Memory B cell (primary cell): ENCODE results near the gene GLRA1.

Source experiments
- ATAC-seq: fragments of 150-1000 bp; cut with Tn5 transposase; 2 replicates; pipeline ENCODE4 v1.10.0; 2021; ENCODE audit warnings: low read depth, mild to moderate bottlenecking, moderate library complexity
- DNase-seq, 2 donors: peaks; one replicate each; pipeline ENCODE4 v3.0.0; 2022; ENCODE audit warnings: low spot score in 2 of 2
- H3K27ac Mint-ChIP-seq: one replicate; pipeline ENCODE4 v1.8.0; 2022; ENCODE audit warnings: mild to moderate bottlenecking, moderate library complexity, mixed read lengths
- H3K27me3 Mint-ChIP-seq: one replicate; pipeline ENCODE4 v1.8.0; 2022; ENCODE audit warnings: mixed read lengths
- H3K36me3 Mint-ChIP-seq: one replicate; pipeline ENCODE4 v1.8.0; 2022; ENCODE audit warnings: mild to moderate bottlenecking, mixed read lengths
- H3K4me1 Mint-ChIP-seq: one replicate; pipeline ENCODE4 v1.8.0; 2022; ENCODE audit warnings: mixed read lengths
- H3K4me3 Mint-ChIP-seq: one replicate; pipeline ENCODE4 v1.8.0; 2022; ENCODE audit warnings: mild to moderate bottlenecking, moderate library complexity, mixed read lengths
- H3K9me3 Mint-ChIP-seq: one replicate; pipeline ENCODE4 v1.8.0; 2022; ENCODE audit warnings: mixed read lengths

Gene GLRA1

GRCh38 chr5:151924564-151925301, at the start of gene GLRA1:
GLRA1 (minus strand) TSS chr5:151924851; CDS start chr5:151924549, 302 bp downstream.
- peak; percentile 26 to 30 for DNase-seq
- H3K27ac Mint-ChIP-seq: no peak within 1 kb of the TSS
- ATAC-seq: peak; percentile 31

GRCh38 chr5:151970885-151971284, 46.2 kb upstream of the GLRA1 start:
- Mint-ChIP-seq H3K4me1 (peaks cover 7% of the 10 kb centered on the region), H3K27ac (no peak overlapping the region), H3K9me3 (peaks cover 2% of the 10 kb centered on the region), H3K4me3 (no peak overlapping the region), H3K27me3 (no peaks in the 10 kb centered on the region), H3K36me3 (peaks cover 2% of the 10 kb centered on the region)
- DNase-seq (no peak), ATAC-seq (no peak)

More at GRCh38 chr5:151924564-151925301, at the start of gene GLRA1:
- H3K27me3 Mint-ChIP-seq: peaks cover 21% of the 10 kb centered on the region
- H3K36me3 Mint-ChIP-seq: no peaks in the 10 kb centered on the region
- H3K4me1 Mint-ChIP-seq: no peaks in the 10 kb centered on the region
- peaks cover 1% of the 10 kb centered on the region for H3K9me3 Mint-ChIP-seq
- no peak within 1 kb of the TSS for H3K4me3 Mint-ChIP-seq

- H3K4me3 Mint-ChIP-seq: no peak overlapping the region
- peaks cover 7% of the 10 kb centered on the region for H3K4me1 Mint-ChIP-seq
- H3K27ac Mint-ChIP-seq: no peak overlapping the region
- H3K36me3 Mint-ChIP-seq: peaks cover 2% of the 10 kb centered on the region
- DNase-seq: no peak
- peaks cover 3% of the 10 kb centered on the region for H3K9me3 Mint-ChIP-seq
- ATAC-seq: no peak
- no peaks in the 10 kb centered on the region for H3K27me3 Mint-ChIP-seq
Measured at GRCh38 chr5:151967865-151968264, 43.2 kb upstream of the GLRA1 start.

GRCh38 chr5:151966046-151966445, 41.4 kb upstream of the GLRA1 start:
- H3K27ac Mint-ChIP-seq: no peak overlapping the region
- peaks cover 2% of the 10 kb centered on the region for H3K36me3 Mint-ChIP-seq
- peaks cover 7% of the 10 kb centered on the region for H3K4me1 Mint-ChIP-seq
- no peak overlapping the region for H3K4me3 Mint-ChIP-seq
- peaks cover 2% of the 10 kb centered on the region for H3K27me3 Mint-ChIP-seq
- DNase-seq: no peak
- H3K9me3 Mint-ChIP-seq: peaks cover 3% of the 10 kb centered on the region
- ATAC-seq: no peak

GRCh38 chr5:151964471-151964870, 39.8 kb upstream of the GLRA1 start:
- Mint-ChIP-seq H3K27ac (no peak overlapping the region), H3K9me3 (peaks cover 3% of the 10 kb centered on the region), H3K36me3 (peaks cover 2% of the 10 kb centered on the region), H3K4me3 (no peak overlapping the region), H3K4me1 (peaks cover 2% of the 10 kb centered on the region), H3K27me3 (peaks cover 2% of the 10 kb centered on the region)
- no peak for ATAC-seq
- DNase-seq: no peak

GRCh38 chr5:151961557-151961956, 36.9 kb upstream of the GLRA1 start:
- Mint-ChIP-seq H3K36me3 (peaks cover 2% of the 10 kb centered on the region), H3K27ac (no peak overlapping the region), H3K27me3 (peaks cover 2% of the 10 kb centered on the region), H3K4me1 (peaks cover 5% of the 10 kb centered on the region), H3K4me3 (no peak overlapping the region), H3K9me3 (peaks cover 3% of the 10 kb centered on the region)
- ATAC-seq (no peak), DNase-seq (no peak)

GRCh38 chr5:151958111-151958510, 33.5 kb upstream of the GLRA1 start:
- Mint-ChIP-seq H3K27ac (no peak overlapping the region), H3K4me3 (no peak overlapping the region), H3K27me3 (peaks cover 4% of the 10 kb centered on the region), H3K4me1 (peaks cover 7% of the 10 kb centered on the region), H3K9me3 (no peaks in the 10 kb centered on the region), H3K36me3 (no peaks in the 10 kb centered on the region)
- DNase-seq (no peak), ATAC-seq (no peak)

- H3K4me1 Mint-ChIP-seq: peaks cover 7% of the 10 kb centered on the region
- no peak overlapping the region for H3K4me3 Mint-ChIP-seq
- ATAC-seq: no peak
- no peaks in the 10 kb centered on the region for H3K9me3 Mint-ChIP-seq
- H3K27ac Mint-ChIP-seq: peak overlapping the region; percentile 30
- peaks cover 4% of the 10 kb centered on the region for H3K27me3 Mint-ChIP-seq
- H3K36me3 Mint-ChIP-seq: no peaks in the 10 kb centered on the region
- no peak for DNase-seq
Measured at GRCh38 chr5:151956725-151957124, 32.1 kb upstream of the GLRA1 start.

GRCh38 chr5:151954255-151954654, 29.6 kb upstream of the GLRA1 start:
- Mint-ChIP-seq H3K4me3 (no peak overlapping the region), H3K27me3 (peaks cover 6% of the 10 kb centered on the region), H3K9me3 (no peaks in the 10 kb centered on the region), H3K36me3 (no peaks in the 10 kb centered on the region), H3K27ac (no peak overlapping the region), H3K4me1 (peaks cover 12% of the 10 kb centered on the region)
- no peak for DNase-seq
- no peak for ATAC-seq

- Mint-ChIP-seq H3K4me1 (peaks cover 12% of the 10 kb centered on the region), H3K9me3 (no peaks in the 10 kb centered on the region), H3K36me3 (no peaks in the 10 kb centered on the region), H3K27me3 (peaks cover 9% of the 10 kb centered on the region), H3K4me3 (no peak overlapping the region), H3K27ac (no peak overlapping the region)
- ATAC-seq (no peak), DNase-seq (no peak)
Measured at GRCh38 chr5:151953833-151954232, 29.2 kb upstream of the GLRA1 start.

- no peaks in the 10 kb centered on the region for H3K36me3 Mint-ChIP-seq
- no peak for DNase-seq
- no peak for ATAC-seq
- H3K27ac Mint-ChIP-seq: no peak overlapping the region
- peaks cover 16% of the 10 kb centered on the region for H3K4me1 Mint-ChIP-seq
- peaks cover 9% of the 10 kb centered on the region for H3K27me3 Mint-ChIP-seq
- no peak overlapping the region for H3K4me3 Mint-ChIP-seq
- H3K9me3 Mint-ChIP-seq: no peaks in the 10 kb centered on the region
Measured at GRCh38 chr5:151952238-151952637, 27.6 kb upstream of the GLRA1 start.

GRCh38 chr5:151950706-151951105, 26.1 kb upstream of the GLRA1 start:
- H3K9me3 Mint-ChIP-seq: no peaks in the 10 kb centered on the region
- ATAC-seq: no peak
- no peak for DNase-seq
- no peak overlapping the region for H3K4me3 Mint-ChIP-seq
- no peak overlapping the region for H3K27ac Mint-ChIP-seq
- H3K27me3 Mint-ChIP-seq: peaks cover 9% of the 10 kb centered on the region
- H3K36me3 Mint-ChIP-seq: no peaks in the 10 kb centered on the region
- H3K4me1 Mint-ChIP-seq: peaks cover 9% of the 10 kb centered on the region

- DNase-seq: no peak
- peaks cover 2% of the 10 kb centered on the region for H3K36me3 Mint-ChIP-seq
- peaks cover 9% of the 10 kb centered on the region for H3K4me1 Mint-ChIP-seq
- H3K27me3 Mint-ChIP-seq: peaks cover 12% of the 10 kb centered on the region
- H3K9me3 Mint-ChIP-seq: peaks cover 3% of the 10 kb centered on the region
- H3K4me3 Mint-ChIP-seq: no peak overlapping the region
- ATAC-seq: no peak
- H3K27ac Mint-ChIP-seq: no peak overlapping the region
Measured at GRCh38 chr5:151949701-151950308, 25.2 kb upstream of the GLRA1 start.

- peaks cover 9% of the 10 kb centered on the region for H3K4me1 Mint-ChIP-seq
- H3K9me3 Mint-ChIP-seq: peaks cover 3% of the 10 kb centered on the region
- peaks cover 2% of the 10 kb centered on the region for H3K36me3 Mint-ChIP-seq
- ATAC-seq (no peak), DNase-seq (no peak)
- no peak overlapping the region for H3K27ac Mint-ChIP-seq
- no peak overlapping the region for H3K4me3 Mint-ChIP-seq
- peaks cover 12% of the 10 kb centered on the region for H3K27me3 Mint-ChIP-seq
Measured at GRCh38 chr5:151949113-151949512, 24.5 kb upstream of the GLRA1 start.
